HG02943 (cell line): ENCODE results near the gene SLC15A4.
"Not testable (repeated sequence)": the region's sequence is repeated elsewhere in the genome, so short reads cannot be mapped to it uniquely, and the experiment has no call there.

Experiments used
- ATAC-seq: cut with Tn5 transposase; IDR thresholded peaks from one replicate; pipeline ENCODE4 v1.9.1; 2021; ENCODE audit warnings: mild to moderate bottlenecking, low read depth, moderate library complexity; ENCODE audit not compliant: unreplicated experiment

SLC15A4 gene

GRCh38 chr12:128815779-128816642 is 7.7 kb downstream of the SLC15A4 start:
- ATAC-seq: no peak

GRCh38 chr12:128814411-128815261 is 9.1 kb downstream of the SLC15A4 start:
- no peak for ATAC-seq

- ATAC-seq: no peak
These were observed 9.9 kb downstream of the SLC15A4 start for GRCh38 chr12:128813883-128814282.

GRCh38 chr12:128813392-128813791 is 10.4 kb downstream of the SLC15A4 start:
- ATAC-seq: no peak

GRCh38 chr12:128811806-128812205 is 12.0 kb downstream of the SLC15A4 start:
- ATAC-seq: no peak

GRCh38 chr12:128810182-128811127 is 13.3 kb downstream of the SLC15A4 start:
- ATAC-seq: peak; percentile 90

- no peak for ATAC-seq
These were observed 15.1 kb downstream of the SLC15A4 start for GRCh38 chr12:128808651-128809050.

GRCh38 chr12:128807161-128807724 is 16.5 kb downstream of the SLC15A4 start:
- no peak for ATAC-seq

- no peak for ATAC-seq
These were observed 17.2 kb downstream of the SLC15A4 start for GRCh38 chr12:128806573-128806972.

- ATAC-seq: not testable (repeated sequence)
These were observed 18.4 kb downstream of the SLC15A4 start for GRCh38 chr12:128805406-128805805.

- no peak for ATAC-seq
These were observed 19.0 kb downstream of the SLC15A4 start for GRCh38 chr12:128804762-128805161.

- no peak for ATAC-seq
These were observed 20.0 kb downstream of the SLC15A4 start for GRCh38 chr12:128803788-128804187.

GRCh38 chr12:128802756-128803155 is 21.0 kb downstream of the SLC15A4 start:
- no peak for ATAC-seq

GRCh38 chr12:128801879-128802391 is 21.8 kb downstream of the SLC15A4 start:
- no peak for ATAC-seq

- no peak for ATAC-seq
These were observed 23.2 kb downstream of the SLC15A4 start for GRCh38 chr12:128800606-128801005.

- ATAC-seq: no peak
These were observed 25.0 kb downstream of the SLC15A4 start for GRCh38 chr12:128798571-128799341.

GRCh38 chr12:128797119-128798118 is 26.3 kb downstream of the SLC15A4 start:
- peak; percentile 52 for ATAC-seq
